ENCODE results near the gene DNAJB7. TPM values are rescaled to one million over a fixed set of nuclear protein-coding genes. Genes with fewer than 3 reads are reported as not detected.

DNAJB7 gene
- total and polyA plus RNA-seq, 2 of the 13 experiments (the other 11 are each of a cell fraction or from before 2014, with no cell fraction given), result not detected

DNA sequence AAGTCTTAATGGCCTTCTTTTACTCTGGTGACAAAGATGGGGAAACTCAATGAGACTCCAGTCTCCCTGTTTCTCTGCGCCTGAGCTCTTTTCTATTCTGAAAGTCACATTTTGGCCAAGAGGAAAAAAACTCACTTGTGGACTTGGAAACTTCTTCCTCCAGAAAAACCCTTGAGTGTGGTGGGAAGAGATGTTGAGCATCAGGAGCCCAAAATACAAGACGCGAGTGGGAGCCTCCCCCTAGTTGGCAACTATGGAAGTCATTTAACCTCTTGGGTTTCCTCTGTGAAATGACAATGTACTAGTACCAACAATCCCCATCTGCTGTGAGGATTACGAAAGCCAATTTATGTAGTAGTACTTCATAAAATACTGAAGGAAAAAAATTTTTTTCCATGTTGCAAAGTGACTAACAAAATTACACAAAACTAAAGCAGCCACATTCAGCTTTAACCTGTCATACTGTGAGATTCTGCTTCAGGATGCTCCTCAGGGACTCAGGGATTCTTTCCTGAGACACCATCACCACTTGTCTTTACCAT is 42.2 kb downstream of the DNAJB7 start (continued):
- TF ChIP-seq, protein P1, sequence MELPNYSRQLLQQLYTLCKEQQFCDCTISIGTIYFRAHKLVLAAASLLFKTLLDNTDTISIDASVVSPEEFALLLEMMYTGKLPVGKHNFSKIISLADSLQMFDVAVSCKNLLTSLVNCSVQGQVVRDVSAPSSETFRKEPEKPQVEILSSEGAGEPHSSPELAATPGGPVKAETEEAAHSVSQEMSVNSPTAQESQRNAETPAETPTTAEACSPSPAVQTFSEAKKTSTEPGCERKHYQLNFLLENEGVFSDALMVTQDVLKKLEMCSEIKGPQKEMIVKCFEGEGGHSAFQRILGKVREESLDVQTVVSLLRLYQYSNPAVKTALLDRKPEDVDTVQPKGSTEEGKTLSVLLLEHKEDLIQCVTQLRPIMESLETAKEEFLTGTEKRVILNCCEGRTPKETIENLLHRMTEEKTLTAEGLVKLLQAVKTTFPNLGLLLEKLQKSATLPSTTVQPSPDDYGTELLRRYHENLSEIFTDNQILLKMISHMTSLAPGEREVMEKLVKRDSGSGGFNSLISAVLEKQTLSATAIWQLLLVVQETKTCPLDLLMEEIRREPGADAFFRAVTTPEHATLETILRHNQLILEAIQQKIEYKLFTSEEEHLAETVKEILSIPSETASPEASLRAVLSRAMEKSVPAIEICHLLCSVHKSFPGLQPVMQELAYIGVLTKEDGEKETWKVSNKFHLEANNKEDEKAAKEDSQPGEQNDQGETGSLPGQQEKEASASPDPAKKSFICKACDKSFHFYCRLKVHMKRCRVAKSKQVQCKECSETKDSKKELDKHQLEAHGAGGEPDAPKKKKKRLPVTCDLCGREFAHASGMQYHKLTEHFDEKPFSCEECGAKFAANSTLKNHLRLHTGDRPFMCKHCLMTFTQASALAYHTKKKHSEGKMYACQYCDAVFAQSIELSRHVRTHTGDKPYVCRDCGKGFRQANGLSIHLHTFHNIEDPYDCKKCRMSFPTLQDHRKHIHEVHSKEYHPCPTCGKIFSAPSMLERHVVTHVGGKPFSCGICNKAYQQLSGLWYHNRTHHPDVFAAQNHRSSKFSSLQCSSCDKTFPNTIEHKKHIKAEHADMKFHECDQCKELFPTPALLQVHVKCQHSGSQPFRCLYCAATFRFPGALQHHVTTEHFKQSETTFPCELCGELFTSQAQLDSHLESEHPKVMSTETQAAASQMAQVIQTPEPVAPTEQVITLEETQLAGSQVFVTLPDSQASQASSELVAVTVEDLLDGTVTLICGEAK (IDR thresholded peaks at IDR 0.05), result no peak
- TF ChIP-seq, protein P1 (CRISPR knock-in tag; IDR thresholded peaks at IDR 0.05), result no peak

Data from HepG2 (cell line).